OCI-LY3 (cell line): Measurements from ENCODE around the gene RANBP9.

ENCODE experiments used
- H2AFZ ChIP-seq: fragments of 200-600, 300-600 bp; shearing (Covaris generic); 2 replicates; pipeline ENCODE4 v1.6.0; 2014; ENCODE audit warnings: antibody characterized with exemption, low read depth, low read length
- H3K27ac ChIP-seq: fragments of 200-600, 300-600 bp; sonication (generic); 2 replicates; pipeline ENCODE4 v1.5.1; 2014; ENCODE audit warnings: mild to moderate bottlenecking, low read length, moderate library complexity, mixed read lengths
- H3K27me3 ChIP-seq: fragments of 200-600, 300-600 bp; sonication (generic); 2 replicates; pipeline ENCODE4 v1.6.1; 2014; ENCODE audit warnings: low read depth, low read length, mixed read lengths
- H3K36me3 ChIP-seq: fragments of 200-600, 300-600 bp; sonication (generic); replicated peaks from 2 replicates; pipeline ENCODE3; 2014; ENCODE audit warnings: low read depth, low read length, mixed read lengths
- H3K4me1 ChIP-seq: fragments of 300-600, 200-600 bp; sonication (generic); 2 replicates; pipeline ENCODE4 v1.6.1; 2014; ENCODE audit warnings: low read length, mixed read lengths
- H3K4me2 ChIP-seq: fragments of 200-600, 300-600 bp; sonication (generic); 2 replicates; pipeline ENCODE4 v1.6.1; 2014; ENCODE audit warnings: low read length, mixed read lengths
- H3K4me3 ChIP-seq: fragments of 300-600, 200-600 bp; sonication (generic); 2 replicates; pipeline ENCODE4 v1.5.1; 2014; ENCODE audit warnings: antibody characterized with exemption, mild to moderate bottlenecking, low read length, moderate library complexity
- H3K79me2 ChIP-seq: fragments of 300-600, 200-600 bp; shearing (Covaris generic); 2 replicates; pipeline ENCODE4 v1.6.1; 2014; ENCODE audit warnings: mild to moderate bottlenecking, low read length, mixed read lengths
- H3K9ac ChIP-seq: fragments of 300-600, 200-600 bp; shearing (Covaris generic); 2 replicates; pipeline ENCODE4 v1.6.0; 2014; ENCODE audit warnings: mild to moderate bottlenecking, low read length, moderate library complexity
- H3K9me3 ChIP-seq: fragments of 200-600, 300-600 bp; shearing (Covaris generic); 2 replicates; pipeline ENCODE4 v1.6.1; 2014; ENCODE audit warnings: low read length, mixed read lengths; ENCODE audit not compliant: insufficient read depth
- H4K20me1 ChIP-seq: fragments of 200-600, 300-600 bp; sonication (generic); 2 replicates; pipeline ENCODE4 v1.6.1; 2016; ENCODE audit warnings: low read length, mixed read lengths; ENCODE audit not compliant: insufficient read depth
- CTCF ChIP-seq: fragments of 200-600, 300-600 bp; sonication (generic); IDR thresholded peaks from 2 replicates; pipeline ENCODE4 v1.5.1; 2014; ENCODE audit warnings: antibody characterized with exemption, low read length, low read depth
- EZH2phosphoT487 ChIP-seq: fragments of 200-600 bp; shearing (Covaris generic); IDR thresholded peaks from 2 replicates; pipeline ENCODE4 v1.6.1; 2018; ENCODE audit warnings: antibody characterized with exemption, mixed run types, low read depth

RANBP9 gene

DNA sequence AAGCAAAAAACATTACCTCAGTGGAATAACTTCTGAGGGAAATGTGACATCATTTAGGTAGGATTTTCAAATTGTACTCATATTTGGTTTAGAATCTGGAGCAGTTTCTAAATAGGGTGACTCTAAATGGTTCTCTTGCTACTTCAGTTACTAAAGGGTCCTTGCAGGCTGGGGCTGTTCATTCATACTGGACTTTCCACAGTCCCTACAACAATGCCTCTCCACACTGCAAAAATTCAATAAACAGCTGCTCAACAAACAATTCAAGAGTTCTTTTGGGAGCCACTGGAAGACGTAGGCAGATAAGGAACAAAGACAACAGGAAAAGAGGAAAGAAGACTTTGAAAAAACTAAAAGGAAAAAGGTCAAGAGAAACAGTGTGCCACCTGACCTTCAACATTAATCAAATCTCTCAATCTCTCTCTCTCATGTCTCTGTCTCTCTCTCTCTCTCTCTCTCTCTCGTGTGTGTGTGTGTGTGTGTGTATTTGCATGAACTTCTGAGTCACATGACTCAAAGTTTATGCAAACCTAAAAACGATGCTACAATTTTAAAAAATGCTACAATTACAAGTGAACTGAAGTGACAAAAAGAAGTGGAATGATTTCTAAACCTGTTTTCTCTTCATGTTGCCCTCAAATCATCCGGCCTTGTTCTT is 82.0 kb downstream of the RANBP9 start:
- no peak for TF ChIP-seq CTCF
- no peak for TF ChIP-seq EZH2phosphoT487
- H3K36me3 ChIP-seq = peaks cover 13% of the 10 kb centered on the region
- peaks cover 3% of the 10 kb centered on the region; the same call in 1 of the 2 replicates for H3K4me1 ChIP-seq
- no peak overlapping the region for H3K27ac ChIP-seq
- H4K20me1 ChIP-seq = no peaks in the 10 kb centered on the region
- no peak overlapping the region for H2AFZ ChIP-seq
- no peak overlapping the region for H3K9ac ChIP-seq
- no peaks in the 10 kb centered on the region for H3K9me3 ChIP-seq
- no peak overlapping the region for H3K4me3 ChIP-seq
- H3K4me2 ChIP-seq = no peak overlapping the region
- no peaks in the 10 kb centered on the region for H3K27me3 ChIP-seq
- no peaks in the 10 kb centered on the region for H3K79me2 ChIP-seq

- no peak for TF ChIP-seq EZH2phosphoT487
- TF ChIP-seq CTCF = peak; percentile 47
- Histone ChIP-seq H3K4me1 (peaks cover 3% of the 10 kb centered on the region; the same call in 1 of the 2 replicates), H3K9me3 (no peaks in the 10 kb centered on the region), H3K4me3 (no peak overlapping the region), H2AFZ (no peak overlapping the region), H3K27ac (no peak overlapping the region), H3K27me3 (no peaks in the 10 kb centered on the region), H3K36me3 (peaks cover 41% of the 10 kb centered on the region), H3K4me2 (no peak overlapping the region), H3K9ac (no peak overlapping the region), H4K20me1 (no peaks in the 10 kb centered on the region), H3K79me2 (no peaks in the 10 kb centered on the region)
Measured at GRCh38 chr6:13624871-13625288, 86.8 kb downstream of the RANBP9 start.

DNA sequence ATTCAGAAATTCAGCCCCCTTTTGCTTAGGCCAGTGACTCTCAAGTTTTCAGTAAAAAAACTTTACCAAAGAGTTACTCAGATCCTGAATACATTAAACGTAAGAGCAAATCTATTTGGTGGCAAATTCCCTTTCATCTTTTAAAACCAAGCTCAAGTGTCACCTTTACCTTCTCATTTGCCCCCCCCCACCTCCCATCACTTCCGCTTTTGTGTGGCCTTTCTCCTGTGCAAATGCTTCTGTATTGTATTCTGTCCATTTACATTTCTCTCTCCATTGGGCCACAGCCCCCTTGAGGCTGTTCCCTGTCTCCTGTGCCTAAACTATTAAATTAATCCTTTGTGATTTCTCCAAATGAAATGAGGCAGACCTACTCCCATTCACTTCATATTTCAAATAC is 94.6 kb downstream of the RANBP9 start:
- Histone ChIP-seq H3K79me2 (peaks cover 36% of the 10 kb centered on the region), H3K9ac (no peak overlapping the region), H3K36me3 (peaks cover 41% of the 10 kb centered on the region)

DNA sequence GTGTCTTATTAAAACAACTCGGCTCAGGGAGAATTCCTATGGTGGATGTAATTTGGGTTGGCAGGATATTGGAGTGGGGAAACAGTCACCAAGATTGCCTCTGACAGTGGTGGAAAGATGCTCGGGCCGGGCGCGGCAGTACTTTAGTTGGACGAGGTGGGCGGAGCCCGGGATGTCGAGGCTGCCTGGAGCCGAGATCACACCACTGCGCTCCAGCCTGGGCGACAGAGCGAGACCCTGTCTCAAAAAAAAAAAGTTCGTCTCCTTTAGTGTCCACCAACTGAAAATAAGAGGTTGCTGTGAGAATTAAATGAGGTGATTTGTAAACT is 95.9 kb downstream of the RANBP9 start:
- peaks cover 27% of the 10 kb centered on the region for H3K4me1 ChIP-seq
- no peak for TF ChIP-seq CTCF
- no peak for TF ChIP-seq EZH2phosphoT487
- H3K9me3 ChIP-seq = no peaks in the 10 kb centered on the region
- peak overlapping the region; percentile 85 for H3K9ac ChIP-seq
- peak overlapping the region; percentile 56 for H3K27ac ChIP-seq
- no peak overlapping the region for H2AFZ ChIP-seq
- peak overlapping the region; percentile 79 for H3K4me2 ChIP-seq
- no peaks in the 10 kb centered on the region for H3K27me3 ChIP-seq
- peaks cover 36% of the 10 kb centered on the region for H3K79me2 ChIP-seq
- H3K4me3 ChIP-seq = peak overlapping the region; percentile 97
- peaks cover 9% of the 10 kb centered on the region for H4K20me1 ChIP-seq
- H3K36me3 ChIP-seq = peaks cover 29% of the 10 kb centered on the region

More for the DNA sequence above, 94.6 kb downstream of the RANBP9 start:
- no peak overlapping the region for H3K4me3 ChIP-seq
- H3K9me3 ChIP-seq = no peaks in the 10 kb centered on the region
- H3K4me2 ChIP-seq = no peak overlapping the region
- no peak overlapping the region for H2AFZ ChIP-seq
- H4K20me1 ChIP-seq = peaks cover 9% of the 10 kb centered on the region
- TF ChIP-seq EZH2phosphoT487 = no peak
- no peak for TF ChIP-seq CTCF
- H3K4me1 ChIP-seq = peaks cover 20% of the 10 kb centered on the region
- no peaks in the 10 kb centered on the region for H3K27me3 ChIP-seq
- no peak overlapping the region for H3K27ac ChIP-seq
